Stimulated activated CD8-positive, alpha-beta memory T cell treated with anti-CD3 and anti-CD28 coated beads, Interleukin-4, amount 100 ng/mL, for 1 hour (primary cell): ENCODE data around the gene SHF.
A peak's percentile ranks its signal among the peaks of the same experiment; 100 is the strongest.

Experiments
- DNase-seq, 2 donors: peaks; one replicate each; pipeline ENCODE4 v3.0.0-alpha.2; 2020; ENCODE audit warnings: low read depth in 2 of 2, low spot score in 1 of 2

Gene SHF

DNA sequence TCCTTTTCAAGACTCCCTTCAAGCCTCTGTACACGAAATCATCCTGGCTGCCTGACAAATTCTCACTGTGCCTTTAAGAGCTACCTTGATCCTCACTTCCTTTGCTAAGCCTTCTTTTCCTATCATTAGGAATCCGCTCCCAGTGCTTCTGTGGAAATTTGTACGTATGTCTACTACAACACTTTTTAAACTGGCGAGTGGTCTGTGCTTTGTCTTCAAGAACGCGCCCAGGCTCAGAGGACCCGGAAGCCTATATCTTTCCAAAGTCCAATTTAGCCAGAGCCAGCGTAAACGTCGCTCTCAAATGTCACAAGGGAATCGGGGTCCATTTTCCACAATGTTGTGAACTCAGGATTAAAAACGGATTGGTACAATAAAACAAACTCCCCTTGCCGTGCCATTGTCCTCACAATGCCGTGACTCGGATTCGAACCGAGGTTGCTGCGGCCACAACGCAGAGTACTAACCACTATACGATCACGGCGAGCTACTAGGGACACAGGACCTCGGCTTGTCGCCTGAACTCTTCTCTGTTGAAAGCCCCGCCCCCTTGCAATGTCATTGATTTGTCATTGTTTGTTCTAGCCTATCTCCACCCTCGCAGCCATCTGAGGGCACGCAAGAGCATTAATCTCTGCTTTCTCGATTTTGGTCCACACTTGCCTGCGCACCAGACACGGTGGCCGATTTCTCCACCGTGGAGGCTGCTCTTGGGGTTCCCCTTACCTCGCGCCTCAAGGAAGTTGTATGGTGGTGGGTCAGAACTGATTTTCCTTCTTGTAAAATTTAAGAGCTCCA, 12.4 kb upstream of the SHF start:
- peak; percentile 95 to 98 for DNase-seq

DNA sequence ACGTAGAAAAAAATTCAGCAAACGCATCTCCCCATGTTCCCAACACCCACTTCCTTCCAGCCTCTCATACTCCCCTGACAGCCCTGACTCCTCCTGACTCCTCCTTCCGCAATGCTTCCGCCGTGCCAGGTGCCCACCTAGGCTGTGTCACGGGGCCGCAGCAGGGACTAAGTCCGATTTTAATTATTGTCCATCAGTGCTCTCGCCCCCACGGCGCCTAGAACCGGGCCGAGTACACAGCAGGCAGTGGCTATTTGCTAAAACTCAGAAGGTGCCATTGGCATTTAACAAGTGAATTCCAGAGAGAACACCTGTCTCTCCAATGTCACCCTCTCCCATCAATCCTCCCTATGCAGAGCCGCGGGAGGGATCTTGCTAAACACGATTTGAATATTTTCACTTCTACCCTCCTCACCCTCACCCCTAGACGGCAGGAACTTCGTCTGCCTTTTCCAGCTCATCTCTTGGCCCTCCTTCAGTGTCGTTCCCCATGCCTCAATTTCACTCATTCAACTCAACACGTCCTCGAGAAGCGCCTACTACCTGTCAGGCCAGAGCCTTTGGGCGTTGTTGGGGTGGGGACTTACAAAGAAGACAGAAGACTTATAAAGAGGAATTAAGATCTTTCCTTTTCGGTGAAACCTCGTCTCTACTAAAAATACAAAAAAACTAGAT, 11.5 kb upstream of the SHF start:
- no peak for DNase-seq

DNA sequence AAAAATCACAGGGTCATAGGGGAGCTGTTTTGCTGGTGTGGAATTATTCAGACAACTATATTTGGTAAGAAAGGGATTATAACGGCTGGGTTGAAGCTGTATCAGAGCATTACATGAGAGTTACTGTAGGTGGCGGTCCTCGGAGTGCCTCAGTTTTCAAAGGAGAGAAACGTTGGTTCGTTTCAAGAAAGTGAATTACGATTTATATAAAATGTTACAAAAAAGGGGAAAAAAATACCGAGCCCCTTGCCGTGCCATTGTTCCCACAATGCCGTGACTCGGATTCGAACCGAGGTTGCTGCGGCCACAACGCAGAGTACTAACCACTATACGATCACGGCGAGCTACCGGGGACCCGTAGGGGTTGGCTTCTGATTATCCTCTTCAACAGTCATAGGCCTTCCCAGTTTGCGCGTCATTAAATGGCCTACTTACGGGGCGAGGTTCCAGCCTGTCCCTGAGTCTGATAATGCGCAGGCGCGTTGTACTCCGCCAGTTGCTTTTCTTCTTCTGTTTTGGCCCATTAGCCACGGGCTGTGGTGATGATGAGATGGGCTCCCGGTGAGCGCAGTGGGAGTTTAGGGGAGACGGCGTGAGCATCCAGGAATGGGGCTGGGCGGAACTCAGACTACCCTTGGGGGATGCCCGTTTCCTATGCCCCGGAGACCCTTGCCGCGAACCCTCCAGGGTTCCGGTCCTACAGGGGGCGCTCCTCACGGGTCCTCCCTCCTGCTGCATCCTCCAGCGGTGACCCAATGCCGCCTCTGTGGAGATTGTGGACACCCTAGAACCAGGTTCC, 10.8 kb upstream of the SHF start:
- peak; percentile 84 to 89 for DNase-seq

DNA sequence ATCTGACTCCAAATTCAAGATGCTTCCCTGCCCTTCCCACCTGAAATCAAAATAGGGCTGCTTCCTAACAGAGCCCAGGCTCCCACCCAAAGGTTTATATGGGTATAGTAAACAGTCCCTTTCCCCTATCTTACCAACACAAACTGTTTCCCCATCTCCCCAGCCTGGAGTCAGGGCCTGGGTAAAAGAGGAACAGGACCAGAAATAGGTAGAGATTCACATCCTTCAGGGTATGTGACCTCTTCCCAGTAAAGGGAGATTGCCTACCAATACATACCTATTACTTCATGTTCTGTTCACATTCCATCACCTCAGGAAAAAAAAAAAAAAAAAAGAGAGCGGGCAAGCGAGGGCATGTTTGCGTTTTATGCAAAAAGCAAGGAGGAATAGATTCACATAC, 9.7 kb upstream of the SHF start:
- no peak for DNase-seq

DNA sequence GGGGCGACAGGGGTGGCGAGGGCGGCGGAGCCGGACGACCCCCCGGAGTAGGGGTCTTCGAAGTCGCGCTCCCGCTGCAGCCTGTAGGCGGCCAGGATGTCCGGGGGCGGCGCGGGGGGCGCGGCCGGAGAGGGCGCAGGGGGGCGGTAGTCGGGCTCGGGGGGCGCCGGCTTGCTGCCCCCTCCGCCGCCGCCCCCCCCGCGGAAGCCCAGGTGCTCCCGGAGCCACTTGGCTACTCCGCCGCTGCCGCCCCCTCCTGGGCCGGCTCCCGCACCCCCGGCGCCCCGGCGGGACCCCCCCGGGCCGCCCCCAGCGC, 230 bp downstream of the SHF start:
- no peak for DNase-seq

DNA sequence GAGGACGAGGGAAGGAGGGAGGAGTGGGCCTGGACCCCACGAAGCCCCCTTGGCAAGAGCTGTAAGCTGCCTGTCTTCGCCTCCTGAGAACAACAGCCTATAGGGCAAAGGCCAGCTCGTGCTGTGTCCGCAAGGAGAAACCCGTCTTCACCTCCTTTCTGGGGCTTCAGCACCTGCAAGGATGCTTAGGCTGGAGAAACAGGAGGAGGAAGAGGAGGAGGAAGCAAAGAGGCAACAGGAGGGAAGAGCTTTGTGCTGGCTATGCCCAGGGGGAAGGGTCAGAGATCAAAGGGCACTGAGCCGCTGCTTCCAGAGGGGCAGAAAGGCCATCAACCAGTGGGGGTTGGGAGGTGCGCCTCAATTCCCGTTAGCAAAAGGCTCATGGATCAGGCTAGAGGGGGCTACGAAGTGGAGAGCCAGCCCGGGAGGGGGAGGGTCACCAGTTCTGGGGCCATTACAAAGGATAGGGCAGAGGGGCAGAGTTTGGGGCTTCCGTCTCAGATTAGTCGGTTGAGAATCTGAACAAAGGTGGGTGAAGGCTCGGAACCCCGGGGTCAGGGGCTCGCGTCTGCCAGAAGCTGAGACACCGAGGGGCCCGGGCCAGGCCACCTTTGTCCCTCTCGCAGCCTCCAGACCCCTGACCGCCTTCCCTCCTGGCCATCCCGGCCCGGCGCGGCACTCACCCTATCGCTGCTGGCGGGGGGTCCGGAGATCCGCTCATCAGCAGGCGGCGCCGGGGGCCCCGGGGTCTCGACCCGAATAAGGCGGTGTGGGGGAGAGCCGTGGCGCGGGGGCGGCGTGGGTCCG, 792 bp downstream of the SHF start:
- no peak for DNase-seq

DNA sequence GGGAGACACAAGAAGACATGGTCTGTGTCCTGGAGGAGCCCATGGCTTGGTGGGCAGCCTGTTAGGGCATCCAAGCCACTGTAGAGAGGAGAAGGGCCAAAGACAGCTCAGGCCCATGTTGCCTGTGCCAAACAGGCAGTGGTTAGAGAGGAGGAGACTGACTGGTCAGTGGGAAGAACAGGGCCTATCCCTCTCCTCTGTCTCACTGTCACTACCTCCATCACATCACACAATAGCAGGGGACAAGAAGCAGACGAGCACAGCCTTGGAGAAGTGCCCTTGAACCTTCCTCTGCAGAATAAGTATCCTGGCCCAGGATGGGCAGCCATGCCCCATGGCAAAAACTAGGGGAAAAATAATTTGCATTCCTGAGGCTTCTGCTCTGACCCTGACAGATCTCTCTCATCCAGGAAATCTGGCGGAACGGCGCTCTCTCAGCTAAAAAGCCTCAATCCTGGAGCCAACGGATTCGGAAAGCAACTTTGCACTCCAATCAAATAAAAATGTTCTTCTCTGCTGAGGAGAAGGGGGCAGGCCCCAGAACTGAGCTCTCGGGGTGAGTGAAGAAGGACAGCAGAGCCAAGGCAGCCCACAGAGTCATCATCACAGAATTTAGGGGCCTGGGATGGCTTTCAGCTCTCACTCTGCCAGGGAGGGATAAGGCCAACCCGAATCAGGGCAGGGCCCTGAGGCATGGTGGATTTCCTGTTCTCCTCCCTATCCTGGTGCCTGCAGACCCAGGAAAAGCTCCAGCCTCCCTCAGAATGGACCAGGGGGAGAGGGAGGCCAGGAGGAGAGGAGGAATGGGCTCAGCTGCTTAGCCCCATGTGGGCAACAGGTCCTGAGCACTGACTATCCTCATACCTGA, 1.6 kb downstream of the SHF start:
- no peak for DNase-seq

DNA sequence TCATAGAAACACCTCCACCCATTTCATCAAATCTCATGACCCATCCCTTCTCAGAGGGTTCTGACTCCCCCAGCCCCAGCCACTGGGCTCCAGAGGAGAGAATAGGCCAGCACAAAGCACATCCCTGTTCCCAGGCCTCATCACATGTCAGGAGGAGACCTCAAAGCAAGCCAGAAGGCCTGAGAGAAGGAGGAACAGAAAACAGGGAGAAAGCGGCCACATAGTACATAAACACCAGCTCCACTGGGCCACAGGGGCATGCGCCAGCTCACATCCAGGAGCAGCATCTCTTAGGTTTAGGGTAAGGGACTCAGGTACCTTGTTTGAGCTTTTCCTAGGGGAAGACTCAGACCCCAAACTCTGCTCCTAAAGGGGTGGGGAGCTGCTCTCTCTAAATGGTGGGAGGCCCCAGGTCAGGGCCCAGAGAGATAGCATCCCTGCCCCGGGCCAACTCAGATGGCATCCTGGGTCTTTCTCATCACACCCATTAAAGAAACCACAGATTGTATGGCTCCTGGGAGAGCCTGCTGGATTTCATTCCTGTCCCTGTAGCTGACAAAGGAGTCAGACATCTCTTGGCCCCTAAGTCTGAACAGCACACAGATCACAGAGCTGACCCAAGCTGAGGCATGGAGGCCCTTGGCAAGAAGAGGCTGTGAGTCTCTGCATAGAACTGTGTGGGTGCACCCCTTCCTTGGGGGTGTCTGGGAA, 2.5 kb downstream of the SHF start:
- no peak for DNase-seq

DNA sequence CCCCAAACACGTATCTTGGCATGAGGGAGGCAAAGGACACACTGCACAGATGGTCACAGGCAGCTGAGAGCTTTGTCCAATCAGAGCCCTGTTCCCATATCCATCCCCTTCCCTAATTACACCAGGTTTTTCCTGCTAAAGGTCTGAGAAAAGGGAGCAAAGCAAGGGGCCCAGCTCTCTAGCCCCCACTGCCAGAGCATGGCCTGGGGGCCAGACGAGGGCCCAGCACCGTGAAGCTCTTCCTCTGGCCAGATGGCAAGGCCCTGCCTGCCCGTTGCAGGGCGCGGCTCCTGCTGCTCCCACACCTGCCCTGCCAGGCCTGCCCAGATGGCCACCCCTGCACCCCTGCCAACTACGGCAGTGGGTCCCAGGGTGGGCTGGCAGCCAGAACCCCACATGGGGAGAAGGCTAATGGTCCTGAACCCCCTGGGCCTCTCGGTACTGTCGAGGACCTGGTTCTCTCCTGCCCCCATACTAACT, 3.2 kb downstream of the SHF start:
- no peak for DNase-seq

DNA sequence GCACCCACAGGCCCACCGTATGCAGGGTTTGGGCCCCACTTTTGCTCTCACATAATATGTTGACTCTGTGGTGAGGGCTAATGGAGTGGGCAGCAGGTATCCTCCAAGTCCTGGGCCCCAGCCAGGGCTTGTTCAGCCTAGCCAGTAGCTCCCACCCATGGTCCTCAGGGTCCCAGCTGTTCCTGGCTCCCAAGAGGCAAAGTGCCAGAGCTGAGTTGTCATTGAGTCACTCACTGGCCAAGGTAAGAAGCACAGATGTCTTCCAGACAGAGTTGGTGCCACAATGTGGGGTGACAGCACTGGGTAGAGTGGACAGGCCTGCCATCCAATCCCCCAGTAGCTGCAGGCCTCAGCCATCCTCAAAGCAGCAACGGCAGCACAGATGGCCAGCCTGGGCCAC, 4.3 kb downstream of the SHF start:
- DNase-seq, result no peak

DNA sequence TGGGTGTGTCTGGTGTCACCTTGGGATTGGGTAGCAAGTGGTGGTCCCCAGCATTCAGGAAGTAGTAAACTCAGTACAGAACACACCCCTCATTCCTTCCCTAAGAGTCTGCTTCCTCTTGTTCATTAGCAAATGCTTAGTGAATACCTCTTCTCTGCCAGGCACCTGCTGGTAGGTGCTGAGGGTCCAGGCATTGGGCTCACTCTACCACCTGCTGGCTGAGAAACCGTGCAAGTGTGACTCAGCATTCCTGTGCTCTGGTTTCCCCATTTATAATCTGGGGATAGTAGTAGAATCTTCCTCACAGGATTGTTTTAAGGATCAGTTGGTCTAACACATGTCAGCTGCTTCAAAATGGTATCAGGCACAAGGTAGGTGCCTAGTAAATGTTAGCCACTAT, 4.8 kb downstream of the SHF start:
- DNase-seq, result no peak

DNA sequence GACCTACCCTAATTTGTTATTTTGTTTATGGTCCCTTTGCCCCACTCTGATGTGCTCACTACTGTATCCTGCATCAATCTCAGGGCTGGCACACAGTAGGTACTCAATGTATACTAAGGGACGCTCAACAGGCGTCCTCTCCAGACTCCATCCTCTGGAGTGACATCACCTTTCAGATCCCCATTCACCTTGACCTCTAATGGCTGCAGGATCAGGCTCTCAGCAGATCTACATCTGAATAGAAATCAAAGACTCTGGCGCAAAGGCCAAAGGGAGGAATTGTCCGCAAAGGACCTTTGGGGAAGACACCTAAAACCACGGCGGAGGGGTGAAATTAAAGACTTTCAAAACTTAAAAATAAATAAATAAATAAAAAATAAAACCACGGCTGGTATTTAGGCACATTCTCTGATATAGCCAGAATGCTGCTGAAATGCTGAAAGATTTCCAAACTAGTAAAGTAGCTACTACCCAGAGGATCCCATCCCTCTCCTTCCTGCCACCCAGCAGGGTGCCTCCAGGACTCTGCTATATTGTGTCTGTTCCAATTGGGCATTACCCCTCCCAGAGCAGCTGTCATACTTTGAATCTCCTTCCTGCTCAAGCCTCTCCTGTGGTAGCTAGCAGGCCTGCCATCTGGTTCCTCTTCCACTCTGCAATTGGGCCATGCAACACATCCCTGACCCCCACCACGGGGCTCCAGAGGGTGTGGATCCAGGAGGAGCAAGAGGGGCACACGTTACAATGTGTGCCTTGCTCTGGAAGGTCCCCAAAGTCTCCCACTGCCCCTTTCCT, 6.1 kb downstream of the SHF start:
- no peak for DNase-seq

DNA sequence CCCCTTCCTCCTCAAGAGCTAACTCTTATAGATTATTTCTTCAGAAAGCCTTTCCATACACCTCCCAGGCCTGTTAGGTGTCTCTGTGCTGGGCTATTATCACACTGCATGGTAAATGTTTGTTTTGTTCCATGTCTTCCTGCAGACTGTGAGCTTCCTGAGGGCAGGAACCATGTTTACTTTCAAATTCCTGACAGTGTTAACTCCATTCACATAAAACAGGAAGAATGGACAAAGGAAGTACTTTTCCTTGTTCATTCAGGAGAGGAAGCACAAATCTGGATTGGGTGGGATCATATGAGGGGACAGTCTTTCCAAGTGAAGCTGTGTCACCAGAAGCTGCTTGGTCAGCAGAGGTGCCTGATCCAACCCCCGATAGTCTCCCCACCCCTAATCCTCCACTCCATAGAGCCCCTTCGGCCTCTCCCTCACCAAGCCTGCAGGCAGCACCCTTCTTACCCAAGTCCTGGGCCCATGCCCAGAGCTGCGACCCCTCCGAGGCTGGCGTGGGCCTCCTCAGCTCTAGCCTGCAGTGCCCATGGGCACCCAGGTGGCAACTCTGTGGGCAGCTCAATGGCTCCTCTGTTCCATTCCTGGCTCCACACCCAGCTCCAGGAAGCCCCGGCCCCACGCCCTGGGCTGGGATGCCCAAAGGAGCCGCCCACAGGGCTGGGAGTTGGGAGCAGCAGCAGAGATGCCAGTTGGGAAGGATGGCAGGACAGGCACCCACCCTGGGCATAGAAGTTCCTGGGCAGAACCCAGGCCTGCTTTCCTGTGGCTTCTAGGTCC, 6.9 kb downstream of the SHF start:
- no peak for DNase-seq

DNA sequence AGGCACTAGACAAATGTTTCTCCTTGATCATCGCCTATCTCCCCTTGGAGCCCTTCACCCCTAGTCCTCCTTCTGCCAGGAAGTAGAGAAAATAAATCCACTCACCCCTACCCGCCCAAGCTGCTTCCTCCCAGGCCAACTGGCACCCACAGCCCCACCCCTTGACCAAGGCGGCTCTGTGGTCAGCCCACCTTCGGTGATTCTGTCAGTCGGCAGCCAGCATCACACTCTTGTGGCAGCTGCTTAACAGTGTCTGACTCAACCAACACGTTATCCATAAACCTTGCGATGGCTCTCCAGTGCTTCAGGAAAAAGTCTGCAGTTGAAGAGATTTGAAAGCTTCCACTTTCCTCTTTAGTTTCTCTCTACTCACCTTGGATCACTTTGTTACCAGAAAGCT, 7.6 kb downstream of the SHF start:
- no peak for DNase-seq

DNA sequence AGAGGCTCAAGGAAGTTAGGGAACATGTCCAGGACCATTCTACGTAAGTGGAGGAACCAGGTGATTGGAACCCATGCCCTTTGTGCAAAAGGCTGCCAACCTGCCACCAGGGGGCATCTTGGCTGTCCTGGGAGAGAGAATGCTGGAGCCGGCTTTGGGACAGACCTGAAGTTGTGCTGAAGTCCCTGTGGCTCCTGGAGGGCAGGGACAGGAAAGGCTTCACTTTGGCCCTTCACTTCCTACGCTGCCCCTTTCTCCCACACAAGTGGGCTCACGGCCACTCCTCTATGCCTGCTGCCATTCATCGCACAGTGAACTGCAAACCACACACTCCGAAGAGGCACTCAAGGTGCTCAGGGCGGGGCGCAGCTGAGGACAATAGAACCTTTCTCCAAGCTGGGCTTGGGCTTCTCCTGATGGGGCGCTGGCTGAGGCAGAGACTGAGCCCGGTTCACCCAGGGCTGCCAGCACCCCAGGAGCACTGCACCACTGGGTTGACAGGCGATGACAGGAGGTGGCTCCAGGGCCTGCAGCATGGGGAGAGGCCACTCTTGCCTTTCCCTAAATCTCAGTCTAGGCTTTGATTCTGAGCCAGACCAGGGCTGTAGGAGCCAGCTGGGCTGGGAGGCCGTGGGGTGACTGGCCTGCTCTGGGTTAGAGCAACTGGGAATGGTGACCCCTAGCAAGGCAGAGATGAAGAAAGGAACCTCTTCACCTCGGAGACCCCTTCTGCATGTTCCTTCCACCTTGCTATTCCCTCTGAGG, 8.4 kb downstream of the SHF start:
- peak in 1 of 2 donors; percentile 35 for DNase-seq

DNA sequence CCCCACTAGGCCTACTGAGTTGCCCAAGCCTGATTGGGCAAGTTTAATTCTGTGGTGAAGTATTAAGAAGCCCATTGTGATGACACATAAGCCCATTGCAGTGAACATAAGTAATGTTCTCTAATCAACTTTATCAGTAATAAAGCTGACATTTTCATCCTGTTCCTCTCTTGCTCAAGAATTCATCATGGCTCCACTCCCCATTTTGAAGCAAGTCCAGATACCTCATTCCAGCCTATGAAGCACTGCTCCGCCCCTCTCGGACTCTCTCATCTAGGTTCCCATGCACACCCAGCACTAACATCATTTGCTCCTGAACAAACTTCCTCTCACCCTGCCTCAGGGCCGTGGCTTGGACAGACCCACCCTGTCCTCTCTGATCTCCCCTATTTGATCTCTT, 10.5 kb downstream of the SHF start:
- no peak for DNase-seq

DNA sequence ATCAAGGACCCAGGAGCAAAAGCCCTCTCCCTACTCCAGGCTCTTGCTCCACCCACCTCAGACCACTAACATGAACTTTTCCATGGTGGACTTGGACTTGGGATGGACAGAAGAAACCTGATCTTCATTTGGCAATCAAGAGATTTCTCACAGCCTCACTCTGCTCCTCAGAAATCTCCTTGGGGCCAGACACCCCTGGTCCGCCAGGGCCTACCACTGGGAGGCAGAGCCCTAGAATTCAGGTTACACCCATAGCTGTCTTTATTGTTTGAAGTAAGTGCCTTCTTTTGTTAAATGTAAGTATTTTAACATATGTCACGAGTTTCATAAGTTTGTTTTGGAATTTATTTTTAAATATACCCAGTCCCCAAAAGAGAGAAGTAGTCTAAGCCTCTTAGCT, 13.2 kb downstream of the SHF start:
- no peak for DNase-seq
